Gastrocnemius medialis (tissue), 4 donors: ENCODE data around the gene FAM25A.
"Not testable (repeated sequence)": the region's sequence is repeated elsewhere in the genome, so short reads cannot be mapped to it uniquely, and the experiment has no call there.

ENCODE experiments used
- CTCF ChIP-seq, 5 experiments: fragments of 450-650 bp in 3 of 5; fragments of 200-600 bp in 2 of 5; sonication (generic) in 2 of 5; IDR thresholded peaks in 4 of 5; conservative IDR thresholded peaks in 1 of 5; 1 replicate in 4 of 5; 2 replicates in 1 of 5; pipeline ENCODE4 v1.5.1; 2016 to 2019; ENCODE audit warnings: antibody characterized with exemption in 5 of 5, mild to moderate bottlenecking in 3 of 5, moderate library complexity in 3 of 5
- POLR2A ChIP-seq, 2 donors: fragments of 450-650 bp; IDR thresholded peaks; one replicate each; pipeline ENCODE4 v1.6.1; 2017; ENCODE audit warnings: antibody characterized with exemption in 2 of 2, mild to moderate bottlenecking in 2 of 2, moderate library complexity in 2 of 2

GRCh38 chr10:86978457-86978856 is 41.6 kb upstream of the FAM25A start:
- not testable (repeated sequence) for TF ChIP-seq CTCF (IDR thresholded peaks at IDR 0.05 in 4 of 5, conservative IDR thresholded peaks at IDR 0.05 in 1 of 5); POLR2A (IDR thresholded peaks at IDR 0.05)
